NCI-H1694 treated with DMSO at 0.1 percent for 48 hours (cell line): ENCODE results near the gene XAB2.

Source experiments
- DNase-seq: peaks from one replicate; lab custom pipeline; 2025; lab: John Stamatoyannopoulos, UW

XAB2 gene

DNA sequence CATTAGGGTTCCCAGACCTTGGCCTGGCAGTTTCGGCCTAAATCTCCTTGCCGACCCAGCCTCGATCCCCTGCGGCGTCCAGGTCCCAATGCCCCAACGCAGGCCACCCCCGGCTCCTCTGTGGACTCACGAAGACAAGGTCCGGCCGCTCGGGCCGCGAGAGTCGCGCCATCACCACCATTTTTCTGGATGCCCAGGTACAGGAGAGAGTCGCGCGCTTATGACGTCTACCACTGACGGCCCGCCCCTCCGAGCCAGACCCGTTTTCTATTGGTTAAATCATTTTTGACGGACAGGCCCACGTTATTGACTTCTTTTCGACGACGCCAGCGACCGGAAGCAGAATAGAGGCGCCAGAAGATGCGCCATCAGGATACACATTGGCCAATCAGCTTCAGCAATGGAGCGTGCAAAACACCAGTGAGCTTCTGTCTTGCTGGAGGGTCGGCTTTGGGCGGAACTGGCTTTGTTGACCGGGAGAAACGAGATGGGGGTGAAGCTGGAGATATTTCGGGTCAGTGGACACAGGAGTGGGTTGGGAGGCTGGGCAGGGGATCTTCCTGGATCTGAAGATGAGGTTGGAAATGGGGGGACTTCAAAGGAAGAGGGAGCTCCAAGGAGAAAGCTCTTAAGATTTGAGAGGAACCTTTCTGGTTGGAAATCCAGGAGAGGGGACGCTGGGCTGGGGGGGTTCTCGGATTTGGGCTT is at the start of gene XAB2, which contains the start of gene PET100:
Gene XAB2 (minus strand): TSS at position 199 of the 708 bp plus-strand sequence. CDS start 18 bp downstream, at position 181.
Gene PET100 (plus strand): TSS at position 447 of the 708 bp plus-strand sequence. CDS start 41 bp downstream, at position 488.
- peak; percentile 96 for DNase-seq

GRCh38 chr19:7677669-7678311 is 48.4 kb upstream of the XAB2 start:
- DNase-seq: no peak

DNA sequence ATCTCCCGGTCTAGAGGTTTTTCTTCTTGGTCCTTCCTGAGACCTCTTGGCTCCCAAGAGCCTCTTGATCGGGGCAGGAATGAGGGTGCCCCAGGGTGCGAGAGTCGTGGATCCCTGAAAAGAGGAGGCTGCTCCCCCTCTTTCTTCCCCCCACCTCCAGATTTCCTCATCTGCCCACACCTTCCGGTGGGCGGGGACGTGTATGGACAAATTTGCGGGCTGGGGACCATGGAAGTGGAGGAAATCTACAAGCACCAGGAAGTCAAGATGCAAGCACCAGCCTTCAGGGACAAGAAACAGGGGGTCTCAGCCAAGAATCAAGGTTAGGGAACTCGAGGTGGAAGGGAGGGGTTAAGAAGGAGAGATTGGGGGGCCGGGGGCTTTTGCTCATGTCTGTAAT is 47.5 kb upstream of the XAB2 start, which contains the start of gene MCEMP1:
Gene MCEMP1 (plus strand): TSS at position 237 of the 400 bp plus-strand sequence. CDS start 31 bp downstream, at position 268.
- DNase-seq: no peak

- no peak for DNase-seq
Observed at GRCh38 chr19:7676376-7676775, 47.0 kb upstream of the XAB2 start.

GRCh38 chr19:7674010-7675005 is 45.0 kb upstream of the XAB2 start:
- DNase-seq: peak; percentile 22

DNA sequence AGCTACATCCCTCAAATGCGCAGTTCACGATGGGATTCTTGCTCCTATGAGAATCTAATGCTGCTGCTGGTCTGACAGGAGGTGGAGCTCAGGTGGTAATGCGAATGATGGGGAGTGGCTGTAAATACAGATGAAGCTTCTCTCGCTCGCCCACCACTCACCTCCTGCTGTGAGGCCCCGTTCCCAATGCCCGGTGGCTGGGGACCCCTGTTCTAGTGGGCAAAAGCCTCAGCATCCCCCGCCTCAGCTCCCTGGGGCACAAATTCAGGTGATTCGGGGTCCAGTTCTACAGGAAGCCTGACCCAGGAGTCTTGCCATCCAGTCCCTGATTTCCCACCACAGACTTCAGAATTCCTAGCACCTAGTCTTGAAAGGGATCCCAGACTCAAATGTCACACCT is 43.2 kb upstream of the XAB2 start:
- DNase-seq: no peak

DNA sequence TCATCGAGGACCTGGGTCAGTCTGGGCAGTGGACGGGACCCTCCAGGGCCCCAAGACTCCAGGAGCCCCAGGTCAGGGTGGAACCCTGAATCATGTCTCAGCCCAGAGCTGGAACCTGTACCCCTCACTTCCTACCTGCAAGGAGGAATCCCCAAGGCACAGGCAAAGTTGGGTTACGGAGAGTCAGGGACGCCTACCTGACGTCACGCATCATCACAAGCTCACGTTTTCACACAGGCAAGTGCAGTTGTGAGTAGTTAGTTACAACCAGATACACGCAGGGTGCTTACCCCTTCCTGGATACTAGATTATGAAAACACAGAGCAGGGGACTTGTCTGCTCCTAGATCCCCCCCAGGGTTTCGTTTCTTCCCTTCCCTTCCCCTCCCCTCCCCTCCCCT is 41.4 kb upstream of the XAB2 start:
- DNase-seq: no peak

GRCh38 chr19:7670150-7670783 is 40.9 kb upstream of the XAB2 start:
- no peak for DNase-seq

DNA sequence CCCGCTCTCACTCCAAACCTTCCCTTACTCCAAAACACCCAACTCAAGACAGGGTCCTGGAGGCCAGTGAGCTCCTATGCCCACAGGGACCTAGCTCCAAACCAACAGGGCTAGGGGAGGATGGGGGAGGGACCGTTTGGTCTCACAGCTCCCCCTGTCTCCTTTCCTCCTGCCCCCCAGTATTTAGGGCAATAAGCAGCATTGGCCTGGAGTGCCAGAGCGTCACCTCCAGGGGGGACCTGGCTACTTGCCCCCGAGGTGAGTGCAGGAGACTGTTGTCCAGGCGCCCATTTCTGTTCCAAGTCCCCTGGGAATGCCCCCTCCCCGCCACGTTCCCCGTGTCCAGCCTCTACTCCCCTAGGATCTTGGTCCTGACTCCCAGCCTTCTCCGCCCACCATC is 40.3 kb upstream of the XAB2 start:
- DNase-seq: no peak

DNA sequence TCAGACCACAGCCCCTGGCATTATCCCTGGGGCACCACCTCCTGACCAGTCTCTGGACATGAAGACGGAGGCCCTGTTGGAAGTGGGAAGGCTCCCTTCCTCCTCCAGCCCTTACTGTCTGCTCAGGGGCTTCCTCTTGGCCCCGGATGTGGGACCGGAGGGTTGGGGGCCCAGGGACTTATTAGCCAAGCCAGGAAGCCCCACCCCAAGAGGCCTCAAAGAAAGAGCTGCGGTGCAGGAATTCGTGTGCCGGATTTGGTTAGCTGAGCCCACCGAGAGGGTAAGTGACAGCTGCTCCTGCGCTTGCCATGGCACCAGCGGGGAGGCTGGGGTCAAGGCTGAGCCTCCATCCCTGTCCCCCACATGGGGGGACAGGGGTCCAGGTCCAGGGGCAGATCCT is 39.5 kb upstream of the XAB2 start, which contains the start of gene RETN:
Gene RETN (plus strand): TSS at position 208 of the 400 bp plus-strand sequence. CDS start 278 bp downstream, outside the sequence.
- no peak for DNase-seq

DNA sequence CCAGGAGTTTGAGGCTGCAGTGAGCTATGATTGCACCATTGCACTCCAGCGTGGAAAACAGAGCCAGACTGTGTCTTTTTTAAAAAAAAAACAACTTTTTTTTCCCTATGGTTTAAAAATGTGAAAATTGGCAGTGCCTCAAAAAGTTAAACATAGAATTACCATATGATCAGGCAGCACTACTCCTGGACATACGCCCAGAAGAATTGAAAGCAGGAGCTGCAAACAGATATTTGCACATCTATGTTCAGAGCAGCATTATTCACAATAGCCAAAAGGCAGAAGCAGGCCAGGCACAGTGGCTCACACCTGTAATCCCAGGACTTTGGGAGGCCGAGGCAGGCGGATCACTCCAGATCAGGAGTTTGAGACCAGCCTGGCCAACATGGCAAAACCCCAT is 35.7 kb upstream of the XAB2 start:
- peak; percentile 57 for DNase-seq

DNA sequence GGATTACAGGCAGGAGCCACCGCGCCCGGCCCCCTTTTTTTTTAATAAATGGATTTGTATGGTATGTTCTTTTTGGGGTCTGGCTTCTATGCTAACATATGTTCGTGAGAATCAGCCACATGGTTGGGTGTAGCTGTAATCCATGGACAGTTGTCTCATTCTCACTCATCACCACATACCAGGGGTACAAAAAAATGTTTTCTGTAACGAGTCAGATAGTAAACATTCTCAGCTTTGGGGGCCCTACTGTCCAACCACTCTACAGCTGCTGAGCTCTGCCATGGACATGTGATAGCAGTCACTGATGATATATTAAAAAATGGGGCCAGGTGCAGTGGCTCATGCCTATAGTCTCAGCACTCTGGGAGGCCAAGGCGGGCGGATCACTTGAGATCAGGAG is 34.4 kb upstream of the XAB2 start:
- DNase-seq: no peak

- DNase-seq: no peak
Observed at GRCh38 chr19:7662657-7663056, 33.3 kb upstream of the XAB2 start.

- no peak for DNase-seq
Observed at GRCh38 chr19:7661744-7662538, 32.6 kb upstream of the XAB2 start.

DNA sequence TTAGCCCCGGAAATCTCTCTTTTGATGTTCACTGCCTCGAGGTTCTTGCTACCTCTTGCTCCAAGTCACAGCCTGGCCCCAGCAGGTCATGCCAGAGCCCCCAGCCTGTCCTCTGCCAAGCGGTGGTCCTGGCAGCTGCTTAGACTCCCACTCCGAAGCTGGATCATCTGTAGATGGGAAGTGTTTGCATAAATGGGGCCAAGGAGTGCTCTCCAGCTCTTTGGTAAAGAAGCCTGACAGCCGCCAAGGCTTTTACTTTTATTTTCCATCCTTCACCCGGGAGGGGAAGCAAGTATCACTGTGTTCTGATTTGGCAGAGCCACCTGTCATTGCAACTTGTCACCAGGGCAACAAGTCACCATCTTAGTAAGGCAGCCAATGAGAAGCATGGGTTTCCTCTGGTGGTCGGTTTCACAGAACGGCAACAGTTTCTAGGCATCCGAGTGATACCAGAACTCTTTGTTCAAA is 28.9 kb upstream of the XAB2 start:
- no peak for DNase-seq

- DNase-seq: no peak
Observed at GRCh38 chr19:7657131-7657751, 27.9 kb upstream of the XAB2 start.

DNA sequence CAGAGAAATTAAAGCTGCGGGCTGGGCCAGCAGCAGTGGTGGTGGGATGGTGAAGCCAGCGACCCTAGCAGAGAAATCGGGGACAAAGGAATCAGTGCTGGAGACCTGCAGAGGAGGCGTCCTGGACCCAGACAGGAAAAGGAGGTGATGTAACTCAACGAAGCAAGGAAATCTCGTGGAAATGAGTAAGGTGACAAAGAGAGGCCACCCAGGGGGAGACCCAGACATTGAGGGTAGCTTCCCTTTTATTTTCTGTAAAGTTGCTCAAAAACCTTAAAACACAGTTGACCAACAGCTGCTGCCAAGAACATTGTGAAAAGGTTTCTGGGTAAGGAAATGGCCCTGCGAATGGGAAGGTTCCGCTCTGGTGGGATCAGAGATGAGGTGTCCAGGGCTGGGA is 26.2 kb upstream of the XAB2 start:
- no peak for DNase-seq

DNA sequence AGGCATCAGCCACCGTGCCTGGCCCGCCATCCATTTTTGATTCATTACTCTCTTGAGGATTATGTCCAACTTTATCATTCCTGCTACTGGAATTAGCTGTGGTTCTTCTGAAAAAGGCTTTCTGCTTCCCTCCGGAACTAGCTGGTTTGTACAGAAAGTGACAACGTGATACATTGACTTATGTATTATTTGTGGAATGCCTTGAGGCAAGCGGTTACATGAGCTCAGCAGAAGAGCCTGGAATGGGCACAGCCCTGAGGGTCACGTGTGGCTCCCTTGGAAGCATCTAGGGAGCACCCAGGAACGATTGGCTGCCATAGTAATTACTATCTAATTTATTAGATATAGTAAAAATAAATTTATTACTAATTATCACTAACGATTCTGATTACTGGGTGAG is 25.1 kb upstream of the XAB2 start:
- DNase-seq: no peak

GRCh38 chr19:7652061-7652641 is 22.8 kb upstream of the XAB2 start:
- DNase-seq: peak; percentile 66

GRCh38 chr19:7650148-7650547 is 20.8 kb upstream of the XAB2 start:
- no peak for DNase-seq
